Nephron (organoid): ENCODE measurements around the gene KPNA3.

Source experiments
- H3K27ac Mint-ChIP-seq, 3 experiments: 2 replicates each; pipeline ENCODE4 v1.8.0; 2020; ENCODE audit warnings: mixed read lengths in 3 of 3, mild to moderate bottlenecking in 2 of 3, moderate library complexity in 1 of 3
- H3K27me3 Mint-ChIP-seq: 2 replicates; pipeline ENCODE4 v1.8.0; 2021; ENCODE audit warnings: low read depth, mild to moderate bottlenecking, moderate library complexity, mixed read lengths
- H3K36me3 Mint-ChIP-seq: 2 replicates; pipeline ENCODE4 v1.8.0; 2020; ENCODE audit warnings: low read depth, mixed read lengths
- H3K4me1 Mint-ChIP-seq: 2 replicates; pipeline ENCODE4 v1.8.0; 2020; ENCODE audit warnings: mixed read lengths
- H3K4me3 Mint-ChIP-seq, 3 experiments: 2 replicates each; pipeline ENCODE4 v1.8.0; 2020; ENCODE audit warnings: mild to moderate bottlenecking in 3 of 3, mixed read lengths in 3 of 3, moderate library complexity in 2 of 3
- H3K9me3 Mint-ChIP-seq: 2 replicates; pipeline ENCODE4 v1.8.0; 2020; ENCODE audit warnings: mixed read lengths
- CTCF ChIP-seq, 3 experiments: fragments of 200-600 bp; sonication (generic); IDR thresholded peaks; one replicate each; pipeline ENCODE4 v1.5.0; 2021; ENCODE audit warnings: antibody characterized with exemption in 3 of 3; ENCODE audit not compliant: unreplicated experiment in 3 of 3

Gene KPNA3

GRCh38 chr13:49667773-49668172 lies 124.7 kb downstream of the KPNA3 start:
- Mint-ChIP-seq H3K4me1 (peaks cover 8% of the 10 kb centered on the region), H3K27me3 (peaks cover 3% of the 10 kb centered on the region)

GRCh38 chr13:49664606-49665005 lies 127.9 kb downstream of the KPNA3 start:
- Mint-ChIP-seq H3K9me3 (no peaks in the 10 kb centered on the region), H3K27ac (no peak overlapping the region), H3K4me1 (no peaks in the 10 kb centered on the region), H3K4me3 (no peak overlapping the region), H3K36me3 (peaks cover 67% of the 10 kb centered on the region), H3K27me3 (peaks cover 3% of the 10 kb centered on the region)
- TF ChIP-seq CTCF (IDR thresholded peaks at IDR 0.05; ENCODE audit: unreplicated experiment in 3 of 3), result no peak

More at GRCh38 chr13:49667773-49668172, 124.7 kb downstream of the KPNA3 start:
- Mint-ChIP-seq H3K36me3 (peaks cover 43% of the 10 kb centered on the region), H3K4me3 (no peak overlapping the region), H3K9me3 (no peaks in the 10 kb centered on the region), H3K27ac (no peak overlapping the region)
- TF ChIP-seq CTCF (IDR thresholded peaks at IDR 0.05; ENCODE audit: unreplicated experiment in 3 of 3), result no peak

GRCh38 chr13:49657241-49657641 lies 135.2 kb downstream of the KPNA3 start:
- H3K36me3 Mint-ChIP-seq, result peaks cover 44% of the 10 kb centered on the region
- no peaks in the 10 kb centered on the region for H3K27me3 Mint-ChIP-seq
- H3K4me3 Mint-ChIP-seq, result no peak overlapping the region
- no peak for TF ChIP-seq CTCF (IDR thresholded peaks at IDR 0.05; ENCODE audit: unreplicated experiment in 3 of 3)
- H3K27ac Mint-ChIP-seq, result no peak overlapping the region
- no peaks in the 10 kb centered on the region for H3K9me3 Mint-ChIP-seq
- H3K4me1 Mint-ChIP-seq, result peaks cover 9% of the 10 kb centered on the region

GRCh38 chr13:49655906-49656305 lies 136.6 kb downstream of the KPNA3 start:
- H3K27me3 Mint-ChIP-seq, result no peaks in the 10 kb centered on the region
- H3K4me1 Mint-ChIP-seq, result peaks cover 17% of the 10 kb centered on the region
- H3K4me3 Mint-ChIP-seq, result no peak overlapping the region
- no peaks in the 10 kb centered on the region for H3K9me3 Mint-ChIP-seq
- no peak overlapping the region for H3K27ac Mint-ChIP-seq
- no peak for TF ChIP-seq CTCF (IDR thresholded peaks at IDR 0.05; ENCODE audit: unreplicated experiment in 3 of 3)
- H3K36me3 Mint-ChIP-seq, result peaks cover 31% of the 10 kb centered on the region

GRCh38 chr13:49654011-49654410 lies 138.5 kb downstream of the KPNA3 start:
- H3K9me3 Mint-ChIP-seq, result no peaks in the 10 kb centered on the region
- peaks cover 21% of the 10 kb centered on the region for H3K36me3 Mint-ChIP-seq
- TF ChIP-seq CTCF (IDR thresholded peaks at IDR 0.05; ENCODE audit: unreplicated experiment in 3 of 3), result no peak
- H3K4me1 Mint-ChIP-seq, result peaks cover 17% of the 10 kb centered on the region
- no peak overlapping the region for H3K4me3 Mint-ChIP-seq
- H3K27me3 Mint-ChIP-seq, result no peaks in the 10 kb centered on the region
- H3K27ac Mint-ChIP-seq, result no peak overlapping the region

- no peak for TF ChIP-seq CTCF (IDR thresholded peaks at IDR 0.05; ENCODE audit: unreplicated experiment in 3 of 3)
- Mint-ChIP-seq H3K27ac (no peak overlapping the region), H3K4me3 (no peak overlapping the region), H3K27me3 (no peaks in the 10 kb centered on the region), H3K4me1 (peaks cover 17% of the 10 kb centered on the region), H3K9me3 (no peaks in the 10 kb centered on the region), H3K36me3 (peaks cover 21% of the 10 kb centered on the region)
Measured at GRCh38 chr13:49653478-49653877, 139.0 kb downstream of the KPNA3 start.
